GM12872 (cell line): ENCODE results near the gene PRKCB.

Source experiments
- CTCF ChIP-seq: IDR thresholded peaks from 3 replicates; pipeline ENCODE4 v1.5.1; 2011; ENCODE audit warnings: low read depth, mild to moderate bottlenecking, low read length, moderate library complexity; ENCODE audit not compliant: insufficient read depth

PRKCB gene

GRCh38 chr16:24013054-24013636, 177.4 kb downstream of the PRKCB start:
- TF ChIP-seq CTCF = no peak

GRCh38 chr16:24013864-24014645, 178.3 kb downstream of the PRKCB start:
- TF ChIP-seq CTCF = no peak

DNA sequence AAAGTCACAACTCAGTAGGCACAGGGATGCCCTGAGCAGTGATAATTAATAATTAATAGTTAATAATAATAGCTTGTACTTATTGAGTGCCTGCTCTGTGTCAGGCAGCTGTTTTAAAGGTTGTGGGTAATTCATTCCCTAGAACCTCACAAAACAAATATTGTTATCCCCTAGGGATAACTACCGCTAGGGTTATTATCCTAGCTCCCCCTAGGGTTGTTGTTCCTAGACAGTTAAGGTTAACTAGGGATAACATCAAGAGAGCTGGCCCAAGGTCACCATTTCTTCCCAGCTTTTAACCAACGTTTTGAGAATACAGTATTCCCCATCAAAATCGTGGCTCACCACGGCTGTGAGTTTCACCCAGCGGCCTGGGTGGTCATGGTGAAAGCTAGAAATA, 180.1 kb downstream of the PRKCB start:
- no peak for TF ChIP-seq CTCF

DNA sequence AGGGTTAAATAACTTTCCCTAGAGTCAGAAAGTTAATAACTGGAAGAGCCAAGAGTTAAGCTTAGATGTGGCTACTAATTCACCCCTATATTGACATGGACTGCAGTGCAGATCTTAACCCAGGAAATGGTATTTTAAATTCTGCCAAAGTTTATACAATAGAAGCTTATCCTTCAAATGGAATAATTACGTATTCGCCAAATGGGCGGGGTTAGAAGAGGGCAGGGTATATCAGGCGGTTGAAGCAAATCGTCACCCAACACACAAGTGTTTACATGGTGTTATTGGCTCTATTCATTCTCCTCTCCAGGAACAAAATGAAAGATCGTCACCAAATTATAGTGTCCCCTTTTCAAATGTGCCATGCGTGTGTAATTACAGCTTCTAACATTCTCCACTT, 182.7 kb downstream of the PRKCB start:
- no peak for TF ChIP-seq CTCF

DNA sequence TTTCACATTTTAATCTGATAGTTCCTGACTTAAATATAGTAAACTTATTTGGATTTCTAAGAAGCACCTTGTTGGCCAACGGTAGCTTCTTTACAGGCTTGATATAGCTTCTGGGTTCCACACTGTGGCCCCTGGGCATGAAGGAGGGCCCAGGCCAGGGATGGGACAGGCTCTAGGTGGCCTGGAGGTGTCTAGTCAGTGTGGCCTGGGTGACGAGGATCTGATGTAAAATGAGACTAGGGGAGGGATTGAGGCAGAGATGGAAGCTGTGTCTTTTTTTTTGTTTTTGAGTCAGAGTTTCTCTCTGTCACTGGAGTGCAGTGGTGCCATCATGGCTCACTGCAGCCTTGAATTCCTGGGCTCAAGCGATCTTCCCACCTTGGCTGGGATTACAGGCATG, 187.0 kb downstream of the PRKCB start:
- TF ChIP-seq CTCF = no peak

DNA sequence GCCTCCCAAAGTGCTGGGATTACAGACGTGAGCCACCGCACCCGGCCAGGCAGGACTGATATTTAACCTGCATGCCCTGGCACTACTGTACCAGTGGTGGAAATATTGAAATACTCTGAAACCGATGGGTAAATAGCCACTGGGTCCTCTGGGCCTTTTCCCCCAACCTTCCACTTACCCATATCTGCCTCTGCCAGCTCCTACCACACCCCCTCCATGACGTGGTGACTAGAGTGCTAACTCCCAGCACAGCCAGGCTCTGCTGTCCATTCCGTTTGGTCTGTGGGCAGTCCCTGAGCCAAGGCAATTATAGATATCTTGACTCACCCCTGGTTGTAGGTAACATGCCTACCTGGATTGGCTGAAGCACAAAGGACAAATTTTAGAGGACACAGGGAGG, 187.8 kb downstream of the PRKCB start:
- no peak for TF ChIP-seq CTCF

- TF ChIP-seq CTCF = no peak
Observed at GRCh38 chr16:24024971-24025370, 189.2 kb downstream of the PRKCB start.
